ENCODE results near the gene ABO. TPM values are rescaled to one million over a fixed set of nuclear protein-coding genes. Genes with fewer than 3 reads are reported as not detected.
A peak's percentile ranks its signal among the peaks of the same experiment; 100 is the strongest.

ABO gene
- total and polyA plus RNA-seq, 9 donors, result 16.0 to 27.7 (median 21.1) TPM

DNA sequence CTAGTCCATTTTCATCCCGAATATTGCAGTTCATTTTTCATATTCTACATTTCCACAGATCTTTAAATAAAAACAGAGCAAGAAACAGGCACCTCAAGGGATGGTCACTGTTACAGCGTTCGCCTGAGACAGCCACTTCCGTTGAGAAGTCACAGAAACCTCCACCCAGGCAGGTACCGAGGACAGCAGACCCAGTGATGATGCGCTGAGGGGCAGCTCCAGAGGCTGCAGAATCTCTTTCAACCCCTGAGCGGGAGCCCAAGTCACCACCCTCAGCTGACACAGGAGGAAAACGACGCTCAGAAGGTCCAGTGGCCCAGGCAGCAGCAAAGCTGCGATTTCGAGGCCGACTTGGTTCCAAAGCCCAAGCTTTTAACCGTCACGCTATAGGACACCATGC, 32.8 kb downstream of the ABO start:
- H3K4me1 ChIP-seq (ENCODE audit: insufficient read depth), result peaks cover 8% of the 10 kb centered on the region
- no peak overlapping the region for H3K4me3 ChIP-seq
- H3K9me3 ChIP-seq, result no peaks in the 10 kb centered on the region
- no peak for DNase-seq
- WGBS, 3 donors, result 83 to 87% (median 86%) methylated on average over 14 of the region's 14 CpGs
- intact Hi-C loops (cut with DNase I), result no loop called here
- no peak for TF ChIP-seq EP300 (IDR thresholded peaks at IDR 0.05)
- TF ChIP-seq, protein P1, sequence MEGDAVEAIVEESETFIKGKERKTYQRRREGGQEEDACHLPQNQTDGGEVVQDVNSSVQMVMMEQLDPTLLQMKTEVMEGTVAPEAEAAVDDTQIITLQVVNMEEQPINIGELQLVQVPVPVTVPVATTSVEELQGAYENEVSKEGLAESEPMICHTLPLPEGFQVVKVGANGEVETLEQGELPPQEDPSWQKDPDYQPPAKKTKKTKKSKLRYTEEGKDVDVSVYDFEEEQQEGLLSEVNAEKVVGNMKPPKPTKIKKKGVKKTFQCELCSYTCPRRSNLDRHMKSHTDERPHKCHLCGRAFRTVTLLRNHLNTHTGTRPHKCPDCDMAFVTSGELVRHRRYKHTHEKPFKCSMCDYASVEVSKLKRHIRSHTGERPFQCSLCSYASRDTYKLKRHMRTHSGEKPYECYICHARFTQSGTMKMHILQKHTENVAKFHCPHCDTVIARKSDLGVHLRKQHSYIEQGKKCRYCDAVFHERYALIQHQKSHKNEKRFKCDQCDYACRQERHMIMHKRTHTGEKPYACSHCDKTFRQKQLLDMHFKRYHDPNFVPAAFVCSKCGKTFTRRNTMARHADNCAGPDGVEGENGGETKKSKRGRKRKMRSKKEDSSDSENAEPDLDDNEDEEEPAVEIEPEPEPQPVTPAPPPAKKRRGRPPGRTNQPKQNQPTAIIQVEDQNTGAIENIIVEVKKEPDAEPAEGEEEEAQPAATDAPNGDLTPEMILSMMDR (IDR thresholded peaks at IDR 0.05), result no peak
- no peak for TF ChIP-seq POLR2A (IDR thresholded peaks at IDR 0.05)
- no peaks in the 10 kb centered on the region for H3K36me3 ChIP-seq
- H3K27ac ChIP-seq, result no peak overlapping the region
- H3K27me3 ChIP-seq, result no peaks in the 10 kb centered on the region

DNA sequence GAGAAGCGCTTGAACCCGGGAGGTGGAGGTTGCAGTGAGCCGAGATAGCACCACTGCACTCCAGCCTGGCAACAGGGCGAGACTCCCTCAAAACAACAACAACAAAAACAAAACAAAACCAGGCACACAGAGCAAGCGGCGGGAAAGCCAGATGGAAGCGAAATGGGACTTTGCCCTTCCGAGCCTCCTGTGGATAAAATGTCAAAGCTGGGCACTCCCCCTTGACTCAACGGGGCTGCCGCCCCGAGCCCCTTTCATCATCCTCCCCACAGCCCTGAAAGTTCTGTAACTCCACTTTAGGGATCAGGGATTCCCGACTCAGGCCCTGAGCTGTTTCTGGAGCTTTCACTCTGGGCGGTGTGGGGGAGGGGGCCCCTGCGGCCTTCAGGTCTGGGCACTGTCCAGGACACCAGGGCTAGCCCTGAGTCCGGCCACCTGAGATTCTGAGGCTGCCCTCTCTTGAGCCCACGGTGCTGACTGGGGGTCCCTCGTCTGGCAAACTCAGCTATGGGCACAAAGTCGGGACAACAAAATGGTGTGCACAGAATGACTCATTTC, 35.4 kb downstream of the ABO start:
- WGBS, 3 donors, result 79 to 89% (median 81%) methylated on average over 18 of the region's 18 CpGs
- H3K27ac ChIP-seq, result peak overlapping the region; percentile 78 to 94
- H3K4me1 ChIP-seq (ENCODE audit: insufficient read depth), result peaks cover 12% of the 10 kb centered on the region
- DNase-seq, result peak in 1 of 5 donors; percentile 45
- TF ChIP-seq POLR2A (IDR thresholded peaks at IDR 0.05) (no peak), EP300 (IDR thresholded peaks at IDR 0.05) (no peak)
- TF ChIP-seq, protein P1 (IDR thresholded peaks at IDR 0.05), result no peak
- no peaks in the 10 kb centered on the region for H3K9me3 ChIP-seq
- intact Hi-C loops (cut with DNase I), result loop anchor here in 3 of 4 donors (5.0 kb wide), 2 partner anchors 33 to 38 kb away; partner anchors contain the start of gene ABO (in 2 of the 3)
- no peaks in the 10 kb centered on the region for H3K36me3 ChIP-seq
- no peaks in the 10 kb centered on the region for H3K27me3 ChIP-seq
- no peak overlapping the region for H3K4me3 ChIP-seq

DNA sequence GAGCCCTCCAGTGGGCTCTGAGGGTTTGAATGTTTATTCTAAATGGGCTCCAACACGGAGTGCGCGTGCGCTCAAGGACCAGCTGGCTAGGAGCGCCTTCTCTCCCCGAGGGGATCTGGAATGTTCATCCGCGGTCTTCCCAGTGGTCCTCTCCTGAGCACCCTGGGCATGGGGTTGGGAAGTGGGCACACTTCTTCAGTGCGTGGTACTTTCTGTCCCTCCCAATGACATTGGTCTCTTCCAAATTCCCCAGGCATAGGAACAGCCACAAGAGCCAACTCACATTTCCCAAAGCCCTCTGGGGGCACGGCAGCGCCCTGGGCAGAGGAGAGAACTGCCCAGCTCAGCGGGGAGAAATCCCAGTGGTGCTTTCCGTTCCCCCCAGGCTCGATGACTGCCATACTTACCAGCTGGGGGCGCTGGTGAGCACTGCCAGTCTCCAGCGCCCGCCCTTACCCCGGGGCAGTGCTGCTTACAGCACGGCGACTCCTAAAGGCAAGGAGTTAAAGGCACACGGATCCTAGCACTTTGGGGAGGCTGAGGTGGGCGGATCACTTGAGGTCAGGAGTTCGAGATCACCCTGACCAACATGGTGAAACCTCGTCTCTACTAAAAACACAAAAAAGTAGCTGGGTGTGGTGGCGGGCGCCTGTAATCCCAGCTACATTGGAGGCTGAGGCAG, 36.0 kb downstream of the ABO start:
- peak overlapping the region; percentile 17 for H3K4me3 ChIP-seq
- H3K36me3 ChIP-seq, result no peaks in the 10 kb centered on the region
- intact Hi-C loops (cut with DNase I), result loop anchor here in 3 of 4 donors (5.0 kb wide), 2 partner anchors 33 to 38 kb away; partner anchors contain the start of gene ABO (in 2 of the 3)
- no peaks in the 10 kb centered on the region for H3K9me3 ChIP-seq
- peaks cover 12% of the 10 kb centered on the region for H3K4me1 ChIP-seq (ENCODE audit: insufficient read depth)
- peak overlapping the region; percentile 78 to 94 for H3K27ac ChIP-seq
- DNase-seq, result peak; percentile 80 to 87 (median 81)
- TF ChIP-seq, protein P1 (IDR thresholded peaks at IDR 0.05), result peak; percentile 68 to 76 (median 72)
- TF ChIP-seq POLR2A (IDR thresholded peaks at IDR 0.05), result no peak
- no peaks in the 10 kb centered on the region for H3K27me3 ChIP-seq
- 16 to 20% (median 18%) methylated on average over 26 of the region's 26 CpGs for WGBS, 3 donors

DNA sequence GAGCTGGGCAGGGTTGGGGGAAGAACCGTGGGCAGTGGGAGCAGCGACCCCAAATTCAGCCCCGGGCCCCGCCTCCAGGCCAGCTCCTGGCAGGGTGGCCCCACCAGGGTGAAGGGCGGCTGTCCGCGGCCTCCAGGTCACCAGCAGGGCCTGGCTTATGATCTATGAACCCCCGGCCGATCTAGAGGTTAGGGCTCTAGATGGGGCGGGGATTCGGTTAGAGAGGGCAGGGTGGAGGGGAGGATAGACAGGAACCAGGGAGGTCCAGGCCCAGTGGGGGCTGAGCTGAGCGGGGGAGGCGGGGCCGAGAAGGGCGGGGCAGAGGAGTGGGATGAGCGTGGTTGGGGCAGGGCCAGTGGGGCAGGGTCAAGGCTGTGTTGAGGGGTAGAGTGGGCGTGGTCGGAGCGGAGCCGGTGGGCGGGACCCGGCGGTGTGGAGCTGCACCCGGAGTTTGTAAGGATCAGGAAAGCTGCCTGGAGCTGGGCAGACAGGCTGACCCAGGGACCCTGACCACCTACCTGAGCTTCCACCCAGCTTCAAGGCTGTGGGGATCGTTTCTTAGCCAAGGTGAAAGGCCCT, 36.6 kb downstream of the ABO start:
- Histone ChIP-seq H3K27me3 (no peaks in the 10 kb centered on the region), H3K36me3 (no peaks in the 10 kb centered on the region), H3K4me1 (ENCODE audit: insufficient read depth) (peaks cover 12% of the 10 kb centered on the region), H3K4me3 (peak overlapping the region; percentile 17), H3K9me3 (no peaks in the 10 kb centered on the region), H3K27ac (peak overlapping the region; percentile 78 to 94)
- intact Hi-C loops (cut with DNase I), result loop anchor here in 3 of 4 donors (5.0 kb wide), 2 partner anchors 34 to 39 kb away; partner anchors contain the start of gene ABO (in 2 of the 3)
- 3 to 6% (median 6%) methylated on average over 25 of the region's 25 CpGs for WGBS, 3 donors
- TF ChIP-seq, protein P1 (IDR thresholded peaks at IDR 0.05), result no peak
- peak; percentile 20 for TF ChIP-seq POLR2A (IDR thresholded peaks at IDR 0.05)
- DNase-seq, result peak; percentile 99

All from ovary (tissue), 9 donors.